Dermis microvascular lymphatic vessel endothelial cell (primary cell): Measurements from ENCODE around the gene ATAD3B. TPM values are rescaled to one million over a fixed set of nuclear protein-coding genes. Genes with fewer than 3 reads are reported as not detected.
"Not testable (repeated sequence)": the region's sequence is repeated elsewhere in the genome, so short reads cannot be mapped to it uniquely, and the experiment has no call there.

Experiments
- DNase-seq, 2 donors: peaks; one replicate each; pipeline versions ENCODE4 v3.0.0 to v3.0.0-alpha.2; 2010; ENCODE audit warnings: low read depth in 2 of 2
- total RNA-seq: library from RNA; depleted of rRNA; stranded (reverse); fragments of >200 nt; gene quantifications from 2 replicates; pipeline ENCODE4 v1.2.1, GENCODE V29; 2014

ATAD3B gene
- total RNA-seq, 1 donor from 2014 or later, result 16.6 TPM

DNA sequence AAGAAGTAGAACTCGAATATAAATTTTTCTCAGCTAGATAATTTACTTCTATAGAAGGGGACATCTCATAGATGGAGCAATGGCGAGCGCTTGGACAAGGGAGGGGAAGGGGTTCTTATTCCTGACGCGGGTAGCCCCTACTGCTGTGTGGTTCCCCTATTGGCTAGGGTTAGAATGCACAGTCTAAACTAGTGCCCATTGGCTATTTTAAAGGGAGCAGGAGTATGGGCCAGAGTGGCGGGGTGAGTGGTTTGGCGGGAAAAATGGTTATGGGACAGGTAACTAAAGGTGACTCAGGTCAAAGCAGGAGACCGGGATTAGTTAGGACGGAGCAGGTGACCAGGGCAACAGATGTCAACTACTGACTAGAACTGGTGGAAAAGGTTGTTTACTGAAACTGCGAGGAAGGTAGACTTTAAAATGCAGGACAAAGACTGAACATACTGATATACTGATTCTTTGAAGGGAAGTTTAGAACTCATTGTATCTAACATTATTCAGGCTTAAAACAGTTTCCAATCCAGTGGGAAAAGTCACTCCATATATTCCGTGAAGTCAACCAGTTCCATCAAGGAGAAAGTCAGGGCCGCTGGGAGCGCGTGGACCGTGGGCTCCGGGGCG, 39.5 kb downstream of the ATAD3B start:
- DNase-seq, result peak in 1 of 2 donors; percentile 42

DNA sequence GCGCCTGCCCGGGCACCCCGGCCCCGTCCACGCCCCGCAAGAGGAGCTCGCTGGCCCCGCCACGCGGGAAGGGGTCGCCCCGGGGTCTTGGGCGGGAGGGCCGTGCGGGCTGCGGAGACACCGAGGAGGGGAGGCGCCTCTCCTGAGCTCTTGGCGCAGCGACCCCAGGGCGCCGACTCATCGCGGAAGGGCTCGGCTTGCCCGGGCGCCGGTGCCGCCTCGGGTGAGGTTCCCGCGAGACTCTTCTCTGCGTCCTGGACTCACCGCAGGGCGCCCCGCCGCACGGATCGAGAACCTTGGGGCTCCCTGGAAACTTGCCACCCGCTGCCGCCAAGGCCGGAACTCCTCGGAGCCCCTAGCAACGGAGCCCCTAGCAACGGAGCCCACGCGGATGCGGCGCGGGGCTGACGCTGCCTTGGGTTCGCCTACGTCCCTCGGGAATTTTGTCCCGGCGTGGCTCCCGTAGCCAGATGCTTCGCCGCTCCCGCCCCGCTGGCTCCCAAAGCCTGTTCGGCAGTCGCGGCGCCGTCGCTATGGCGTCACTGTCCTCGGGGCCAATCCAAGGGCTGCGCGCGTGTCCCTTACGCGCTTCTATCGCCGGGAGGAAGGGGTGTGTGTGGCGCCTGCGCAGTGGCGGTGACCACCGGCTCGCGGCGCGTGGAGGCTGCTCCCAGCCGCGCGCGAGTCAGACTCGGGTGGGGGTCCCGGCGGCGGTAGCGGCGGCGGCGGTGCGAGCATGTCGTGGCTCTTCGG, 40.1 kb downstream of the ATAD3B start, which contains the start of gene ATAD3A:
ATAD3A (plus strand) TSS at position 630 of the 753 bp plus-strand sequence; CDS start at position 737, 107 bp downstream.
- peak; percentile 96 to 99 for DNase-seq

DNA sequence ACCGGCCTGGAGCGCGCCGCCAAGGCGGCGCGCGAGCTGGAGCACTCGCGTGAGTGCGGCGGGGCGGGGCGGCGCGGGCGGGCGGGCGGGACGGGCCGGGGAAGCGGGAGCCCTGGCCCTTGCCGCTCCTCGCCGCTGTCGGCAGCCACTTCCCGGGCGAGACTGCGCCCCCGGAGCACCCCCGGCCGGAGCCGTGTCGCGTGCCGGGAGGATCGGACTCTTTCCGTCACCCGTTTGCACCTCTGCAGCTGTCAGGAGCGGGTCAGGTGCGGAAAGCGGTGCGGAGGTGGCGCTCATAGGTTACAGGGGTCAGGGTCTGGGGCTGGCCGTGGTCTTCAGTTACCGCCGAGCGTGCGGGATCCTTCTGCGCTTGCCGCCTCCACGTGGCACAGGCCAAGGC, 40.9 kb downstream of the ATAD3B start:
- DNase-seq, result not testable (repeated sequence)

DNA sequence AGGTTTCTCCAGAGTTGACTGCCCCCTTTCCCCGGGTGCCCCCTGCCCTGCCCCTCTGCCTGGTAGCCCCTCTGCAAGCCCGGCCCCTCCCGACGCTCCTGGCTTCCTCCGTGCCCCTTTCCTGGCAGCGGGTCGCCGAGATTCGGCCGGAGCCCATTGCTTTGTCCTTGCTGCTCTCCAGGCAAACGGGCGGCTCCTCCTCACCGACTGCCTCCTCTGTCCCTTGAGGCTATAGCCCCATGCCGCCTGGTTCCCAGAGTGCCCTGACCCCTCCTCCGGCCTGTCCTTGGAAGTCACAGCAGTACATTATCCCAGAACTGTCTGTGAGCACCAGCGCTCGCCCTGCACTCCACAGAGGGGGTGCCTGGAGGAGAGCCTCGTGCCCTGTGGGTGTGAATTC, 42.1 kb downstream of the ATAD3B start:
- not testable (repeated sequence) for DNase-seq

DNA sequence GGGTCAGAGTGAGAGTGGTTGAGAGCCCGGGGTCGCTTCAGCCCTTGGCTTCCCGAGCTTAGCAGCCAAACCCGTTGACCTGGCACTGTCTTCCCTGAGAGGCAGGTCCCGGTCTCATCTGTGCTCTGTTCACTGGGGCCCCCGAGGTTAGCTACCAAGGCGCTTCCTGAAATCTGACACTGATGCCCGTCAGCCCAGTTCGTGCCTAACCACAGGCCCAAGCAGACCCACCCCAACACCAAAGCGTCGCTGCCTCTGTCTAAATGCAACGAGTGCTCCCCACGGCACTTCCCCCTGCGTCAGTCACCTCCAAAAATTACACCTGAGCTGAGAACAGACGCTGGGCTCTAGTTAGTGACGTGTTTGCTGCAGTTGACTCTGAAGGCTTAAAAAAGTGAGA, 42.8 kb downstream of the ATAD3B start:
- DNase-seq, result not testable (repeated sequence)

DNA sequence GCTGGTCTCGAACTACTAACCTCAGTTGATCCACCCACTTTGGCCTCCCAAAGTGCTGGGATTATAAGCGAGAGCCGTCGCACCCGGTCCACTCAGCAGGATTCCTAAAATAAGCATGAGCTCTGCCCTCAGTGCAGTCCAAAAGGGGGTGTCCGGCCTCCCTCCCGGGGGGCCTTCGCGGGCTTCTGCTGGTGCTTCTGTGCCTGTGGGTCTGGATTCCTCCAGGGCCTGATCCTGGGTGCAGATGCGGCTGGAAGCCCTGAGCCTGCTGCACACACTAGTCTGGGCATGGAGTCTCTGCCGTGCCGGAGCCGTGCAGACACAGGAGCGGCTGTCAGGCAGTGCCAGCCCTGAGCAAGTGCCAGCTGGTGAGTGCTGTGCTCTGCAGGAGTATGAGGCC, 45.4 kb downstream of the ATAD3B start:
- not testable (repeated sequence) for DNase-seq

DNA sequence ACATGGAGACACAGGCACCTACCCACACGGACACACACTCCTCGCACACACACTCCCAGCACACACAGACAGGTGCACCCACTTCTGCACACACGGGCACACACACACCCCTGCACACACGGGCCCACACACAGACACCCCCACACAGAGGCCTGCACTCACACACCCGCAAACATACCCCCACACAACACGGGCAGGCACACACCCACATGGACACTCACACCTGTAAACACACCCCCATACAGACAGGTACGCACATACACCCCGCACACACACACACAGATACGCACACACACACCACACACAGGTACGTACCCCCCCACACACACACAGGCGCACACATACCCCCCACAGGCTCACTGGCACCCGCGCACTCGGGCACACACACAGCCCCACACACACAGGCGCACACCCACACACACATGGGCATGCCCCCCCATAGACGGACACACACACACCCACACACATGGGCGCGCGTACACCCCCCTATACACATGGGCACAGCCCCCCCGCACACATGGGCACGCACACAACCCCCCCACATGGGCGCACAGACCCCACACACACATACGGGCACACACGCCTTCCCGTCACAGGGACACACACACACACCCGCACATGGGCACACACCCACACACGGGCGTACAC, 46.5 kb downstream of the ATAD3B start:
- no peak for DNase-seq

DNA sequence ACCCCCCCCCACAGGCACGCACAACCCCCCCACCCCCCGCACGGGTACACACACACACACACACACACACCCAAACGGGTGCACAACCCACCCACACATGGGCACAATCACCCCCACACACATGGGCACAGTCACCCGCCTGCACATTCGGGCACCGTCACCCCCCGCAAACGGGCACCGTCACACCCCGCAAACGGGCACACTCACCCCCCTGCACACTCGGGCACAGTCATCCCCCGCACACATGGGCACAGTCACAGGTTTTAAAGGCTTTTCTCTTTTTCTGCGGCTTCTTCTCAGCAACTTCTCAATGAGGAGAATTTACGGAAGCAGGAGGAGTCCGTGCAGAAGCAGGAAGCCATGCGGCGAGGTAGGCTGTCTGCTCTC, 47.0 kb downstream of the ATAD3B start:
- not testable (repeated sequence) for DNase-seq

DNA sequence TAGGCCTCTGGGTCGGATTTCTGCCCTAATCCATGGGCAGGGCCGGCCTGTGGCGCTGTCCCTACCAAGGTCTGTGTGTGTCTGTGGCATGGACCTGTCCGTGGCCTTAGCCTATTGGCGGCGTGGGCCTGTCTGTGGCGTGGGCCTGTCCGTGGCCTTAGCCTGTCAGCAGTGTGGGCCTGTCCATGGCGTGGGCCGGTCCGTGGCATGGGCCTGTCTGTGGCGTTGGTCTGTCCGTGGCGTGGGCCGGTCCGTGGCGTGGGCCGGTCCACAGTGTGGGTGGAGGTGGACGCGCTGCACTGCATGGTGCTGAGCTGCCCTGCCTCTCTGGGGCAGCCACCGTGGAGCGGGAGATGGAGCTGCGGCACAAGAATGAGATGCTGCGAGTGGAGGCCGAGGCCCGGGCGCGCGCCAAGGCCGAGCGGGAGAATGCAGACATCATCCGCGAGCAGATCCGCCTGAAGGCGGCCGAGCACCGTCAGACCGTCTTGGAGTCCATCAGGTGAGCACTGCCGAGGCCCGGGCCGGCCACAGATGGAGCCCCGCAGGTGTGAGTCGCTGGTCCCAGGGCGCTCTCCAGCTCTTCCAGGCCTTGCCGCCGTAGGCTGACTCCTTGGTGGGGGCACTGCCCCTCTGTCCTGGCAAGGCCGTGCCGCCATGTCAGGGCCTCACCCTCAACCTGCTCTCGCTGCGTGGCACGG, 48.4 kb downstream of the ATAD3B start:
- not testable (repeated sequence) for DNase-seq

DNA sequence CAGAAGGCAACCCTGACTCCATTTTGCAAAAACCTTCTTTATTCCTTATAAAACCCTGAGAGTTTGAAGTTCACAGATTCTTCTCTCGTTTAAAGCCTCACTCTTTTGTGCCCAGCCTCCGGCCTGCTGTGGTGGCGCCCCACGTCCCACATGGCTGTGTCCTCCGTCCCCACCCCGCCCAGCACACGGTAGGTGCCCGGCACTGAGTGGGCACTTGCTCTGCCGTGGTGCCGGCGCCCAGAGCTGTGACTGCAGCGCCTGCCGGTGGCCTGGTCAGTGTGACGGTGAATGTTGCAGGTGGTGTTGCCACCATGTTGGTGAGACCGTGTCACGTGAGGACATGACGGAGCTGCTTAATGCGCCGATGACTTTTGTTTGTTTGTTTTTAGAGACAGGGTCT, 49.8 kb downstream of the ATAD3B start:
- DNase-seq, result no peak

DNA sequence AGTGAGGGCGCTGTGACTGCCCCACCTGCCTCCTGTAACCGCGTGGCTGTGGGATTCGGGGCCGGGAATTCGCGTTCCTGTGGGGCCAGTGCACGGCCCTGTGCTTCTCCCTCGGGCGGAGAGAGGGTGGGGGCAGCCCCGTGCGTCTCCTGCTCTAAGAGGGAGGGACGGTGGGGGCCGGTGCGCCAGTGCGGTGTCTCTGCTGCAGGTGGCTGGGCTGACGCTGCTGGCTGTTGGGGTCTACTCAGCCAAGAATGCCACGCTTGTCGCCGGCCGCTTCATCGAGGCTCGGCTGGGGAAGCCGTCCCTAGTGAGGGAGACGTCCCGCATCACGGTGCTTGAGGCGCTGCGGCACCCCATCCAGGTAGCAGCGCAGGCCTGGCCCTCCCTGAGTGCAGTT, 51.0 kb downstream of the ATAD3B start:
- DNase-seq, result not testable (repeated sequence)

DNA sequence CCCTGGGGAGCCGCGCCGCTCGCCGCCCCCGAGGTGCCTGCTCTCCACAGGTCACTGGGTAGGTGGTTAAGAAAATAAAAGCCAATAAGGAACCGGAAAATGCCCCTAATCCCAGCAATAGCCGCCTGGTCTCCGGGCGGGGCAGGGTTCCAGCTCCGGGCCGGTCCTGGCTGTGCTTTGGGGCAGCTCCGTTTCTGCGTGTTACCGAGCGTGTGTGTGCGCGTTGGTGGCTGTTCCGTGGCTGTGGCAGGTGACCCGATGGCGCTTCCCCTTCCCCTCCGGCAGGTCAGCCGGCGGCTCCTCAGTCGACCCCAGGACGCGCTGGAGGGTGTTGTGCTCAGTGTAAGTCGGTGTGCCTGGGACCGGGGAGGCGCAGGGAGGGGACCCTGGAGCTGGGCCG, 51.7 kb downstream of the ATAD3B start:
- not testable (repeated sequence) for DNase-seq

DNA sequence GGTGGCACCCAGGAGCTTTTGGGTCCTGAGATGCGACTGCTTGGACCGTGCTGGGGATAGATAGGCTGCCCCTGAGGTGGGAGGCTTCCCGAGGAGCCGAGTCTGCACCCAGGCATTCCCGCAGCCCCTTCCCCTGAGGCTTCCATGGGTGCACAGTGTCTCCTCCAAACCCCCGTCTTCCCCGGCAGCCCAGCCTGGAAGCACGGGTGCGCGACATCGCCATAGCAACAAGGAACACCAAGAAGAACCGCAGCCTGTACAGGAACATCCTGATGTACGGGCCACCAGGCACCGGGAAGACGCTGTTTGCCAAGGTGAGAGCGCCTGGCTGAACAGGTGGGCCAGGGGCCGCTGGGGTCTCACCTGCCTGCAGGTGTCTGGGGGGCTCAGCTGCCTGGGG, 52.1 kb downstream of the ATAD3B start:
- DNase-seq, result not testable (repeated sequence)

DNA sequence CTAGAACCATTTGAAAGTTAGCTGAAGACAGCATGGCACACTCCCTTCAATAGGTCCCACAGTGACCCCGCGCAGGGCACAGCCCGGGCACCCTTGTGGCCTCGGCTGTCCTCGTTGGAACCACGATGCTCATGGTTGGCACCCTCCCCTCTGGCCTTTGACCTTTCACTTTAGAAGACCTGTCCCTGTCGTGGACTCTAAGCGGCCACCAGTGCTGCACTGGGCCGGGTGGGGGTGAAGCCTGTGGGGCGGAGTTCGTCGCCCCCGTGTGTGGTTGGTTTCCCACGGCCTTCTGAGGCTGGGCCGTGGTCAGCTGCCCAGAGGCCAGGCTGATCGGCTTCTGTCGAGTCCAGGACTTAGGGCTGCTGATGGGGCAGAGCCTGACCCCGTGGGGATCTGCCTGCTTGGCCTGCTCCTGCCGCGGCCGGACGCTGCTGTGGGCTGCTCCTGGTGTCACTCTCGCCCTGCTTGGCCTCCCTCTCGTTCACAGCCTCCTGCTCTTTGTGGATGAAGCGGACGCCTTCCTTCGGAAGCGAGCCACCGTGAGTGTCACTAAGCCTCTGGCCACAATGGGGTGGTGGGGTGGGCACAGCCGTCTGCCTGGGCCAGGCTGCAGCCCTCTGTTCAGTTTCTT, 53.3 kb downstream of the ATAD3B start:
- DNase-seq, result not testable (repeated sequence)

DNA sequence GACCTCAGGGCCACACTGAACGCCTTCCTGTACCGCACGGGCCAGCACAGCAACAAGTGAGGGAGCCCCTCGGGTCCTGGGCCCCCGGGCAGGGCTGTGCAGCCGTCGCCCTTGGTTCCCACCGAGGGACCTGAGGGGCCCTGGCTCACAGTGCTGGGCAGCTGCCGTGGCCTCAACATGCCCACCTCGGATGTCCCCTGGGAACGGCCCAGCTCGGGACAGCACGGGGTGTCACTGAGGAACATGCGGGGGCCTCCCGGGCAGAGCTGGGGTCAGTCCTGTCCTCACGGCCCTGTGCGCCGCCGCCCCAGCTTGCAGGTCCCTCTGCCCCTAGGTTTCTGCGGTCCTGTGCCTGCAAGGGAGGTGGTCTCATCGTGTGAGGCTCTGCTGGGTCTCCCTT, 54.9 kb downstream of the ATAD3B start:
- not testable (repeated sequence) for DNase-seq

DNA sequence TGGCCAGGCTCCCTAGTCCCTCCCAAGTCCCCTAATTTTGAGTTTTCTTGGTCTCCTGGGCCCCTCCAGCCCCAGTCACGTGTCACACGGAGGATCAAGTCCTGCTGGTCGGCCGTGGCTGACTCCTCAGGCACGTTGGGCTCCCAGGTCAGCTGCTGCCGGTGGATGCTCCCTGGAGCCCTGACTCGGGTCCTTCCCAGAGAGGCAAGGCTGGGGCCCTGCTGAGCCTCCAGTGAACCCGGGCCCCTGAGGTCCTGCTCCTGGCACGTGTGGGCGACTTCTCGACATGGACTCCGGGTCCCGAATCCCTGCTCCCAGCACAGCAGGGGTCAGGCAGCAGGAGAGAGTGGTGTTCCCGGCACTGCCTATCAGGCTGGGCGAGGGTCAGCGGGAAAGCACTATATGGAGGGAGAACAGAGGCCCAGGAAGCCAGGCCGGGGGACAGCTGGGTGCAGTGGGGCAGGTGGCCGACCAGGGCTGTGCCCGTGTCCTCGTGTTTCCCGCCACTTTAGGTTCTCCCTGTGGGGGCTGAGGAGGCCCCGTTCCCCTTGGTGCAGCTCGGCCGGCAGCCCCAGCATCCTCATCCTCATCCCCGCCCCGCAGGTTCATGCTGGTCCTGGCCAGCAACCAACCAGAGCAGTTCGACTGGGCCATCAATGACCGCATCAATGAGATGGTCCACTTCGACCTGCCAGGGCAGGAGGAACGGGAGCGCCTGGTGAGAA, 55.7 kb downstream of the ATAD3B start:
- DNase-seq, result no peak

DNA sequence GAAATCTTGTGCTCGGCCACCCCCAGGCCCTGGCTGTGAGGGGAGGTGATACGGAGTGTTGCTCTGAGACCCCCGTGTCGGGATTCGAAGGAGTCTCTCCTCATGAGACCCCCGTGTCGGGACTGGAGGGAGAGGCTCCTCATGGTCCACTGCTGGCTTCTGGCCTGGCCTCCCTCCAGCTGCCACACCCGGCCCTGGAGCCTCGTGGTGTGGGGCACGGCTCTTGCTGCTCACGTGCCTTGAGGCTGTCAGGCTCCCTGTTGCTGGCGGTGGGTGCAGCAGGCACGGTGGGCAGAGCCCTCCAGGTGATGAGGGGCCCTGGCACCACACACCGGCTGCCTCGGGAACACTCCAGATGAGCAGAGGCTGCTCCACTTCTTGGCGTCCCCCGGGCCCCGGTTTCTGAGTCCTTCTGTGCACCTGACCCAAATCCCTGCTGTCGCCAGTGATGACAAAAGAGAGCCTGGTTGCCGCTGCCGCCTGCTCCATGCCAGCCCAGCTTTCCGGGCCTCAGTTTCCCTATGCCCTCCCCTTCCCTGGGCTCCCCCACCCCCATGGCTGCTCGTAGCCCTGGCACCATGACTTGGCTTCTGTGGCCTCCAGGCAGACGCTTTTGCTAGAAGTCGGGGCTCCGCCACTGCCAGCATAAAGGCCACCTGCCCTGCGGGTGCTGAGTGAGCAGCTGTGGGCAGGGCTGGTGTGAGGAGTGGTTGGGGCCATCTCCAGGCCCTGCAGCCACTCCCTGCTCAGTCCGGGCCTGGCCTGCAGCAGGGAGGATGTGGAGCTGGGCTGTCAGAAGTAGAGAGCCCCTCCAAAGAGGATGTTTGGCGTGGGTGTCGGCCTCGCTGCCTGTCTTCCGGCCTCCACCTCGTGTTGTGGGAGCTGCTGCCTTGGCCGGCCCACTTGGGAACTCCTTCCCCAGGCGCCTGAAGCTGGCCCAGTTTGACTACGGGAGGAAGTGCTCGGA, 57.0 kb downstream of the ATAD3B start:
- no peak for DNase-seq

DNA sequence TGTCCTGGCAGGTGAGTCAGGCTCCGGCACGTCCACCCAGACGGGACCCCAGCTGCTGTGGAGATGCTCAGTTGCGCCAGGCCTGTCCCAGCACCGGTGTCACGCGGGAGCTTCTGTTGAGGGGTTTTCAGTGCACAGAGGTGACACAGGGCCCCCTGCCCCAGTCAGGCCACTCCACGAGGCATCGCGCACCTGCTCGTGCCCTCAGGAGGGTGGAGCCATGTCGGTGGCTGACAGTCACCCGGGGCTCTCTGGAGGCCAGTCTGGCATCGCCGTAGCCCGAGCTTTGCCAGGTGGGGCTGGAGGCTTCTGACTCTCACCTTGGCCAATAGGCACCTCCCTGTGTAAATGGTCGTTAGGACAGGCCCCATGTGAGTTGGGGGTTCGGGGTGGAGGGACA, 57.8 kb downstream of the ATAD3B start:
- DNase-seq, result no peak

DNA sequence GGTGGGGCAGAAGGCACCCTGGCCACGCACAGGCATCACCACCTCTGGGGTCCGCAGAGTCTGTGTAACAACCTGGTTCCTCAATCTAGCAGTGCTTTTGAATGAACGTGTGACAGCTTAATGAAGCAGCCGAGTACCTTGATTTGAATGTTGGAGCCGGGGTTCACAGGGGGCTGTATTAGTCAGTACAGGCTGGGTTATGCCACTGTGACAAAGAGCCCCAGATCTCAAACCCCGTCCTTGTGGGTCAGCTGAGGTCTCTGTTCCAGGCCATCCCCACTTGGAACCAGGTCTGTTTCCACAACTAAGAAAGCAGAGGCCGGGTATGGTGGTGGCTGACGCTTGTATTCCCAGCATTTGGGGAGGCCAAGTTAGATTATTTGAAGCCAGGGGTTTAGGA, 58.4 kb downstream of the ATAD3B start:
- no peak for DNase-seq

DNA sequence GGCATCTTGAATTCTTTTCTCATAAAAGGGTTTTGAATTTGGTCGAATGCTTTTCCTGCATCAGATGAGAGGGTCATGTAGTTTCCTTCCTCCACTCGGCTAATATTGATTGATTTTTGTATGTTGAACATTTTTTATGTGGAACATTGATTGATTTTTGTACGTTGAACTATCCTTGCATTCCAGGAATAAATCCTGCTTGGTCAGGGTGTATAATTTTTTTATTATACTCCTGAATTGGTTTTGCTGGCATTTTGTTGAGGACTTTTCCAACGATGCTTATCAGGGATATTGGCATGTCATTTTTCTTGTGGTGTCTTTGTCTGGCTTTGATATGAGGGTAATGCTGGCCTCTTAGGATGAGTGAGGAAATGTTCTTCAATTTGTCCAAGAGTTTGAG, 60.4 kb downstream of the ATAD3B start:
- no peak for DNase-seq
